Activated CD4-positive, alpha-beta T cell treated with anti-CD3 and anti-CD28 coated beads, Interleukin-2, amount 50 U/mL, for 16 hours (primary cell): ENCODE measurements around the gene C7orf57.
"Not testable (repeated sequence)": the region's sequence is repeated elsewhere in the genome, so short reads cannot be mapped to it uniquely, and the experiment has no call there.

Experiments used
- DNase-seq: peaks from one replicate; pipeline ENCODE4 v3.0.0-alpha.2; 2020

C7orf57 gene

GRCh38 chr7:48035301-48035966, at the start of gene C7orf57:
Gene C7orf57 (plus strand): TSS chr7:48035543. CDS start chr7:48036309, 766 bp downstream.
- DNase-seq = peak; percentile 86

- no peak for DNase-seq
Measured at GRCh38 chr7:47988496-47989386, 46.6 kb upstream of the C7orf57 start.

- not testable (repeated sequence) for DNase-seq
Measured at GRCh38 chr7:47989607-47990400, 45.5 kb upstream of the C7orf57 start.

GRCh38 chr7:47990592-47990991, 44.8 kb upstream of the C7orf57 start:
- no peak for DNase-seq

- no peak for DNase-seq
Measured at GRCh38 chr7:47991270-47991669, 44.1 kb upstream of the C7orf57 start.

- peak; percentile 91 for DNase-seq
Measured at GRCh38 chr7:47991741-47992311, 43.5 kb upstream of the C7orf57 start.

GRCh38 chr7:47992446-47992845, 42.9 kb upstream of the C7orf57 start:
- DNase-seq = no peak

GRCh38 chr7:47999413-47999812, 35.9 kb upstream of the C7orf57 start:
- no peak for DNase-seq

GRCh38 chr7:48000164-48000563, 35.2 kb upstream of the C7orf57 start:
- DNase-seq = not testable (repeated sequence)

GRCh38 chr7:48004032-48004431, 31.3 kb upstream of the C7orf57 start:
- no peak for DNase-seq

- DNase-seq = no peak
Measured at GRCh38 chr7:48004638-48005037, 30.7 kb upstream of the C7orf57 start.

GRCh38 chr7:48006866-48007265, 28.5 kb upstream of the C7orf57 start:
- DNase-seq = no peak

- no peak for DNase-seq
Measured at GRCh38 chr7:48009257-48009656, 26.1 kb upstream of the C7orf57 start.

GRCh38 chr7:48009954-48010353, 25.4 kb upstream of the C7orf57 start:
- no peak for DNase-seq

- DNase-seq = no peak
Measured at GRCh38 chr7:48011323-48011722, 24.0 kb upstream of the C7orf57 start.

GRCh38 chr7:48011951-48012350, 23.4 kb upstream of the C7orf57 start:
- no peak for DNase-seq

- no peak for DNase-seq
Measured at GRCh38 chr7:48016641-48017040, 18.7 kb upstream of the C7orf57 start.

GRCh38 chr7:48017674-48018073, 17.7 kb upstream of the C7orf57 start:
- no peak for DNase-seq

- DNase-seq = no peak
Measured at GRCh38 chr7:48025624-48026023, 9.7 kb upstream of the C7orf57 start.

- no peak for DNase-seq
Measured at GRCh38 chr7:48028938-48029337, 6.4 kb upstream of the C7orf57 start, which contains the start of gene SUN3. Gene SUN3 (minus strand): TSS chr7:48029107. CDS start chr7:48028938, 169 bp downstream.

GRCh38 chr7:48031111-48031510, 4.2 kb upstream of the C7orf57 start:
- DNase-seq = no peak

GRCh38 chr7:48033922-48034321, 1.4 kb upstream of the C7orf57 start:
- no peak for DNase-seq

GRCh38 chr7:48035967-48036478, 680 bp downstream of the C7orf57 start:
- no peak for DNase-seq
